Measurements from ENCODE around the gene DMRT2. TPM values are rescaled to one million over a fixed set of nuclear protein-coding genes. Genes with fewer than 3 reads are reported as not detected.
A peak's percentile ranks its signal among the peaks of the same experiment; 100 is the strongest.

DMRT2 gene
- total RNA-seq, 4 donors from 2014 or later = 0.99 to 1.3 TPM; not detected in 2

GRCh38 chr9:1049641-1050040 lies 516 bp upstream of the DMRT2 start:
- Histone ChIP-seq H3K27me3 (peaks cover 14 to 100% (median 27%) of the 10 kb centered on the region in 4 donors), H3K9me3 (no peaks in the 10 kb centered on the region), H3K4me3 (peak overlapping the region in 3 of 4 donors; percentile 34 to 57 (median 45)), H3K36me3 (no peaks in the 10 kb centered on the region), H3K27ac (no peak overlapping the region), H3K4me1 (peaks cover 9 to 71% (median 20%) of the 10 kb centered on the region in 3 donors)
- no peak for DNase-seq
- intact Hi-C loops (cut with DNase I) = no loop called here
- 11 to 12% methylated on average over 12 of the region's 12 CpGs for WGBS, 2 donors
- TF ChIP-seq POLR2A (IDR thresholded peaks at IDR 0.05) (no peak), CTCF (IDR thresholded peaks at IDR 0.05) (no peak)

GRCh38 chr9:1051210-1051583 lies 1.0 kb downstream of the DMRT2 start:
- intact Hi-C loops (cut with DNase I) = no loop called here
- Histone ChIP-seq H3K4me1 (peaks cover 9 to 61% (median 20%) of the 10 kb centered on the region in 3 donors), H3K36me3 (no peaks in the 10 kb centered on the region), H3K27me3 (peaks cover 9 to 100% (median 21%) of the 10 kb centered on the region in 4 donors), H3K9me3 (no peaks in the 10 kb centered on the region), H3K27ac (no peak overlapping the region), H3K4me3 (peak overlapping the region; percentile 18 to 65 (median 40))
- WGBS, 2 donors = 39 to 45% methylated on average over 11 to 12 of the region's 13 CpGs
- no peak for DNase-seq
- no peak for TF ChIP-seq CTCF (IDR thresholded peaks at IDR 0.05)
- TF ChIP-seq POLR2A (IDR thresholded peaks at IDR 0.05) = no peak

GRCh38 chr9:1051584-1052275 lies 1.6 kb downstream of the DMRT2 start:
- no peak for DNase-seq
- Histone ChIP-seq H3K36me3 (no peaks in the 10 kb centered on the region), H3K4me1 (peaks cover 9 to 60% (median 20%) of the 10 kb centered on the region in 3 donors), H3K27me3 (peaks cover 4 to 100% (median 17%) of the 10 kb centered on the region in 4 donors), H3K27ac (no peak overlapping the region), H3K9me3 (no peaks in the 10 kb centered on the region), H3K4me3 (peak overlapping the region; percentile 18 to 65 (median 40))
- intact Hi-C loops (cut with DNase I) = no loop called here
- WGBS, 2 donors = 0 to 1% methylated on average over 6 to 16 of the region's 90 CpGs
- peak in 3 of 6 experiments; percentile 6 to 41 (median 29) for TF ChIP-seq CTCF (IDR thresholded peaks at IDR 0.05)
- TF ChIP-seq POLR2A (IDR thresholded peaks at IDR 0.05) = no peak

- intact Hi-C loops (cut with DNase I) = no loop called here
- DNase-seq = no peak
- Histone ChIP-seq H3K27me3 (peaks cover 0 to 93% (median 14%) of the 10 kb centered on the region in 4 donors), H3K36me3 (no peaks in the 10 kb centered on the region), H3K9me3 (no peaks in the 10 kb centered on the region), H3K4me3 (peak overlapping the region in 3 of 4 donors; percentile 32 to 65 (median 49)), H3K27ac (no peak overlapping the region), H3K4me1 (peaks cover 9 to 51% (median 13%) of the 10 kb centered on the region in 3 donors)
- WGBS, 2 donors = 39 to 50% methylated on average over 18 to 39 of the region's 41 CpGs
- TF ChIP-seq CTCF (IDR thresholded peaks at IDR 0.05) (no peak), POLR2A (IDR thresholded peaks at IDR 0.05) (no peak)
These were observed 2.5 kb downstream of the DMRT2 start for GRCh38 chr9:1052365-1053281.

GRCh38 chr9:1053282-1053621 lies 3.1 kb downstream of the DMRT2 start:
- DNase-seq = no peak
- WGBS, 2 donors = 43 to 57% methylated on average over 9 of the region's 9 CpGs

More at GRCh38 chr9:1053282-1053621, 3.1 kb downstream of the DMRT2 start:
- Histone ChIP-seq H3K36me3 (no peaks in the 10 kb centered on the region), H3K9me3 (no peaks in the 10 kb centered on the region), H3K4me1 (peaks cover 4 to 45% (median 11%) of the 10 kb centered on the region in 3 donors), H3K27me3 (peaks cover 0 to 93% (median 14%) of the 10 kb centered on the region in 4 donors), H3K4me3 (no peak overlapping the region), H3K27ac (no peak overlapping the region)
- intact Hi-C loops (cut with DNase I) = no loop called here
- TF ChIP-seq POLR2A (IDR thresholded peaks at IDR 0.05) (no peak), CTCF (IDR thresholded peaks at IDR 0.05) (no peak)
